RPMI7951 (cell line): ENCODE data around the gene SUMO1. TPM values are rescaled to one million over a fixed set of nuclear protein-coding genes. Genes with fewer than 3 reads are reported as not detected.
"Not testable (repeated sequence)": the region's sequence is repeated elsewhere in the genome, so short reads cannot be mapped to it uniquely, and the experiment has no call there.

Source experiments
- DNase-seq: peaks from one replicate; pipeline ENCODE4 v3.0.0-alpha.2; 2012; ENCODE audit warnings: low read depth
- total RNA-seq: library from RNA; depleted of rRNA; stranded (reverse); fragments of >200 nt; shearing (Covaris generic); gene quantifications from 2 replicates; pipeline ENCODE4 v1.2.3, GENCODE V29; 2014; rRNA removed

Gene SUMO1
- 210 and 276 TPM in 2 replicates for total RNA-seq

GRCh38 chr2:202238234-202239197 lies at the start of gene SUMO1:
Gene SUMO1, minus strand, starts transcription at chr2:202238597. Its CDS starts 146 bp downstream, at chr2:202238451.
- peak; percentile 88 for DNase-seq

DNA sequence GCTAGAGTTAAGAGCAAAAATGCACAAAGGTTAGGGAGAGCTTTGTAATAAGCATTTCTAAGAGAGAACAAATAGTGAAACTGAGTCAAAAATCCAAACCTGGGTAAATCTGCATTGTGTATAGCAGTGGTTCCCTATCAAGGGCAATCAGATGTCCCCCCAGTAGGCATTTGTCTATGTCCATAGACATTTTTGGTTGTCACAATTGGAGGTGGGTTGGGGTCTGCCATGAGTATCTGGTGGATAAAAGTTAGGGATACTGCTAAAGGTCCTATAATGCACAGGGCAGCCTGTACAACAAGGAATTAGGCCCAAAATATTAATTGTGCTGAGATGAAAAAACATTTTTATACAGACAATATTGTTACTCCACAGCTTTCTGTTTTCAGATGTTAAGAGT lies 48.2 kb upstream of the SUMO1 start:
- DNase-seq, result no peak

DNA sequence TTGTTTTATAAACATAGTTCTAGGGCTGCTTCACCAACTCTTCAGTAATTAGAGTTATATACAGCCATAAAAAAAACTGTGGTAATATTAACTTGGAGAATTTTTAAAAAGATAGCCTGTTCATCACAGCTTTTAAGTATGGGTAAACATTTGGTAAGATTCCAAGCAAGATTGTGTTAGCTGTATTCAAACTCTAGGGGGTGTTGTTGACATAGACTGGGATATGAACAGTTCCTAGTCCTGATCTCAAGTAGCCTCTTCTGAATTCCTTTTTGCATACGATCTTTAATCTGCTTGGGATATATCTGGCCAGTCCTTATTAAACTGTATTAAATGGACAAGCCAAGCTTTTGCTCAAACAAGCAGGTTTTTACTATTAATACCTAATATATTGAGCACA lies 40.5 kb upstream of the SUMO1 start:
- peak; percentile 55 for DNase-seq

- peak; percentile 54 for DNase-seq
Observed at GRCh38 chr2:202278036-202278760, 39.8 kb upstream of the SUMO1 start.

GRCh38 chr2:202276078-202276720 lies 37.8 kb upstream of the SUMO1 start:
- peak; percentile 80 for DNase-seq

DNA sequence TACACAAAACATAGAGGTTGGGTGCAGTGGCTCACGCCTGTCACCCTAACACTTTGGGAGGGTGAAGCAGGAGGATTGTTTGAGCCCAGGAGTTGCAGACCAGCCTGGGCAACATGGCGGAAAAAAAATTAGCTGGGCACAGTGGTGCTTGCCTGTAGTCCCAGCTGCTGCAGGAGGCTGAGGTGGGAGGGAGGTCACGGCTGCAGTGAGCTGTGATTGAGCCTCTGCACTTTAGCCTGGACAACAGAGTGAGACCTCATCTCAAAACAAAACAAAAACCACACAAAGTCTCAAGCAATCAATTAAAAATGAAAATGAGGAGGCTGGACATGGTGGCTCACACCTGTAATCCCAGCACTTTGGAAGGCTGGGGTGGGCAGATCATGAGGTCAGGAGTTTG lies 32.1 kb upstream of the SUMO1 start:
- DNase-seq, result no peak

- DNase-seq, result no peak
Observed at GRCh38 chr2:202269585-202269984, 31.2 kb upstream of the SUMO1 start.

DNA sequence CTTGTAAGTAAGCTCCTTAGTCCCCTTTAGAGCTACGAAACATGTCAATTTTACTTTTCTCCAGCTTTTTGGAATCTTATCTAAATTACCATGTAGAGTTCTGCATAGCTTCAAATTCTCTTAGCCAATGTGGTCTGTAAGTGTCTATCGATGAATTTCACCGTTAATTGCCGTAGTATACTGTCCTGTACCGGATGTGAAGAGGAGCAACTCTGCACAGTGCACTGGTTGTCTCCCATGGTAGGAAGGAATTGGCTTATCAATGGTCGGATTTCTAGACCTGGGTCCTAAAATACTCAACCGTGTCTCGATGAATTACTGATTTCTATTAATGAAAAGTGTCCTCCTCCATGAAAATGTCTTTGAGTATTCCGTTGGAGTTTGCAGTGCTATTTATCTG lies 29.1 kb upstream of the SUMO1 start:
- no peak for DNase-seq

DNA sequence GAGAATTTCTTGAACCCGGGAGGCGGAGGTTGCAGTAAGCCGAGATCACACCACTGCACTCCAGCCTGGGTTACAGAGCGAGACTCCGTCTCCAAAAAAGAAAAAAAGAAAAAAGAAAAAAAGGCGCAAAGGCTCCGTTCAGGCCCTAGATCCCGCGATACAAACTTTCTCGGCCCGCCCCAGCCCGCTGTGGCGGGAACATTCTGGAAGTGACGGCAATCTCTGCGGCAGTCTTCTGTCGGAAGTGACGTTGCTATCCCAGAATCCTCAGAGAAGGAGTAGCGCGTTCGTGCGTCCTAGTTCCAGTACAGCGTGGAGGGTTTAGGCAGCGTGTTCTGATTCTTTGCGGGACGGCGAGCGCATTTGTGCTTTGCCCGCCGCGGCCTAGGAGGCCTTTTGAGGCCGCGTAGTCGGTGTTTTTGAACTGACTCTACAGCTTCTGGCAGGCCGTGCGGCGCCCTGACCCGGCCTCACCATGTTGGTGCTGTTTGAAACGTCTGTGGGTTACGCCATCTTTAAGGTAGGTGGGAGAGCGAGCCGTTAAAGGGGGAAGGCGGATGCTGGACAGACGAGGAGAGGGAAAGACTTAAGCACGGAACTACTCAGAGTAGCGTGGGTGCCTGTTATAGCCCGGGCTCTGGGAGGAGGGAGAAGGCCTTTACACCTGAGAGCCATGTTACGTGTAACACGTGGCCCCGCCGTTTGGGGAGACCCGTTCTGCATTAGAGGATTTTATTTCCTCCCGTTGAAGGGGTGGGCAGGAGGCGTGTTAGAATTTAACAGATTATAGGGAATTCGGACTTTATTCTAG lies 27.3 kb upstream of the SUMO1 start, which contains the start of gene NOP58:
Gene NOP58 (plus strand): TSS at position 297 of the 811 bp plus-strand sequence. CDS start 179 bp downstream, at position 476.
- peak; percentile 97 for DNase-seq

DNA sequence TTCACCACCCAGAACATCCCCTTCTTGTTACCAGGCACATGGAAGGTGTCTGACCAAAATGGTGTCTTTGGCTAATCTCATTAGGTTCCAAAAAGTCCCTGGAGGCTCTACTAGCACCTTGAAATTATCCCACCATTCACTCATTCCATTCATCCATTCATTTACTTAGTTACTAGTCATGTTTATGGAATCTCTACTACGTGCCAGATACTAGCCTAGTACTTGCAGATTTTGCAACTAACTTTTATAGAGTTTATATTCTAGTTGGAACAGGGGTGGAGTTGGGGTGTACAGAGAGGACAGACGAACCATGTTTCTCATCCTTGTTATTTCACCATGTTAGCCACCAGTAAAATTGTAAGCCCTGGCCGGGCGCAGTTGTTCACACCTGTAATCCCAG lies 23.1 kb upstream of the SUMO1 start:
- DNase-seq, result no peak

- DNase-seq, result no peak
Observed at GRCh38 chr2:202251494-202251893, 13.1 kb upstream of the SUMO1 start.

GRCh38 chr2:202249521-202250253 lies 11.3 kb upstream of the SUMO1 start:
- DNase-seq, result peak; percentile 58

DNA sequence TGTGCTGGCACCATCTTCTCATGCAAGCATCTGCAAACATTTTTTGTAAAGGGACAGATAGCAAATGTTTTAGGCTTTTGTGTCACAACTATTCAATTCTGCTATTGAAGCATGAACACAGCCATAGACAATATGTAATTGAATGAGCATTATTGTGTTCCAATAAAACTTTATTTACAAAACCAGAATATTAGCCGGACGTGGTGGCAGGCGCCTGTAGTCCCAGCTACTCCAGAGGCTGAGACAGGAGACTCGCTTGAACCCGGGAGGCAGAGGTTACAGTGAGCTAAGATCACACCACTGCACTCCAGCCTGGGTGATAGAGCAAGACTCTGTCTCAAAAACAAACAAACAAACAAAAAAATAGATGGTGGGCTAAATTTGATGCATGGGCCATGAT lies 9.3 kb upstream of the SUMO1 start:
- not testable (repeated sequence) for DNase-seq

DNA sequence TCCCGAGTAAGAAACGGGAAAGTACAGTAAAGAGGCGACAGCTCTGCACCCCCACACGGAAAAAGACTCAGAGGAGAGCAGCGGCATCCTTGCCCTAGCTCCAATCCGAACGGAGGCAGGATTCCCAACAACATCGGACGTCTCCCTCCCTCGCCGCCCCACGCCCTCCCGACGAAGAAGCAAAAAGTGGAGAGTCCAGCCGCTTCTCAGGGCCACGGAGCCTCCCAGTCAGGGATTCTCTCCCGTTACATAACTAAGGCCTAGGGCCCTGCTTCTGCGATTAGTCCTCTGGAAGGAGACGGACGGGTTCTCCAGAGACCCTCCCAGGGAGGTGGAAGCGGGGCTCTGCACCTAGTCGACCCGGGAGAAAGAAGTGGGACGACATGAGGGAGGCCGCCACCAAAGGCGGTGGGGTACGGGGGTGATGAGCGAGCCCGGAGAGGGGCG lies 587 bp downstream of the SUMO1 start:
- peak; percentile 61 for DNase-seq

- no peak for DNase-seq
Observed at GRCh38 chr2:202221873-202222272, 16.5 kb downstream of the SUMO1 start.

DNA sequence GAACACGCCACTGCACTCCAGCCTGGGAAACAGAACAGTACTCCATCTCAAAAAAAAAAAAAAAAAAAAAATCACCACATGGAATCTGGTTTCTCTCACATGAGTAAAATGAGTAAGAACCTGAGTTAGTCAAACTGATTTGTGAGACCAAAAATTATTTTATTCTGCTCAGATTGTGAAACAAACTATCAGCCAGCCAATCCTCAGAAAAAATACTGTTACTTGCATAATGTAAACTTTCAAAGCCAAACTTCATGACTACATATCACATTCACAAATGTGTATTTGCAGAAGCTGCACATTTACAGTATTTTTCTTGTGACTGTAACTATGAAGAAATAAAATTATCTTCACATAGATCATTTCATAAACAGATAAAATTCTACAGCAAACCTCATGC lies 23.2 kb downstream of the SUMO1 start:
- no peak for DNase-seq

GRCh38 chr2:202208526-202208925 lies 29.9 kb downstream of the SUMO1 start:
- DNase-seq, result no peak

DNA sequence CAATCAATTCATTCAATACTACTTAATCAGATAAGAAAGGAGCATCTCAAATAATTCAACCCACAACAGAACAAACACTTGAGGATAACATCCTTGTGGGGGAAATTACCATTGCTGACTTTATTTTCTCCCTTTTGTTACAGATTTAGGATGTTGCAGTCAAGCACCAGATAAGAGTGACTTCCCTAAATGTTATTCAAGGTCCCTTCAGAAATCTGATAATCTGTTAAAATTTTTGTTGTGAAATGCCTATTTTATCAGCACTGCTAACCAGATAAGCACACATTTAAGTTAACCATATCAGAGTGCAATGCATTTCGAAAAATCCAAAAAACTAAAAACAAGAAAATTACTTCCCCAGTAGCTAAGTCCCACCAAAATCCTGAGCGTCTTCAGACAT lies 33.5 kb downstream of the SUMO1 start:
- no peak for DNase-seq

DNA sequence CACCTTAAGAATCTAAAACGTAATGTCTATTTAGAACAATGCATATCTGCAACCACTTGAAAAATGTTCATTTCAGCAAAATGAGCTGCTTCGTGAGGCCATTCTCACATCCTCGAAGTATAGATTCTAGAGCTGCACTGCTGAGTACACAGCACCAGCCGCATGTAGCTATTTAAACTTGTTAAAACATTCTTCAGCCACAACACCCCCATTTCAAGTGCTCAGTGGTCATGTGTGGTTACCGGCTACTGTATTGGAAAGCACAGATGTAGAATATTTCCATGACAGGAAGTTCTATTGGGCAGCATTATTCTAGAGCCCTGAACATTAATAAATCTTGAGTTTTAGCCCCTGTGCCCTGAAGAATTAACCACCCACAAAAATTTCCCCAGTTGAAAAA lies 35.0 kb downstream of the SUMO1 start:
- no peak for DNase-seq
